Testis (tissue), 2 donors: Measurements from ENCODE around the gene MAPKAP1.

ENCODE experiments used
- POLR2A ChIP-seq: fragments of 450-650 bp; IDR thresholded peaks from one replicate; pipeline ENCODE4 v1.6.1; 2017; ENCODE audit warnings: antibody characterized with exemption, mild to moderate bottlenecking, moderate library complexity
- TF ChIP-seq, protein P1 (sequence below), 3 experiments: fragments of 450-650 bp in 2 of 3; fragments of 200-600 bp in 1 of 3; sonication (generic) in 1 of 3; IDR thresholded peaks; one replicate each; pipeline ENCODE4 v1.5.1; 2016 to 2019; ENCODE audit warnings: antibody characterized with exemption in 3 of 3, mild to moderate bottlenecking in 2 of 3, moderate library complexity in 1 of 3

DNA sequence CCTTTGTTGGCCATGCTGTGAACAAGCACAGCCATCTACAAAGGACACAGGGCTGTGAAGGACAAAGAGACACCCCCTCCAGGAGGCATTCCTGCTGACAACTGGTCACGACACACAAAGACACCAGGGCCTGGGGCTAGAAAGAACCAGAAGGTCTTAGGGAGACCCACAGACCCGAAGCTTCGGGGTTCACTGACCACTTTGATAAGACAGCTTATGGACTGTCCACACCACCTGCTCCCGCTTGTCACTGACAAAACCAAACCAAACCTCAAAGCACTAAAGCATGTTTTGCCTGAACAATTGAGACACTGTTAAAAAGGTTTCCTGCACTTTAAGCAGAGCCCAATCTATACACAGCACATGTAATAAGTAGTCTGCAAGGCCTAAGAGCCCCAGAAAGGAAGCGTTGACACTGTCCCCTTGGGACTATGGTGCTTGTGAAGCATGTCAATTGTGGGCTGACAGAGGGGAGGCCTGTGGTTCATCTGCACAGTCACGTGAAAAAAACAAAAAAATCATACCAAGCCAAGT is 260.4 kb downstream of the MAPKAP1 start:
- TF ChIP-seq, protein P1, sequence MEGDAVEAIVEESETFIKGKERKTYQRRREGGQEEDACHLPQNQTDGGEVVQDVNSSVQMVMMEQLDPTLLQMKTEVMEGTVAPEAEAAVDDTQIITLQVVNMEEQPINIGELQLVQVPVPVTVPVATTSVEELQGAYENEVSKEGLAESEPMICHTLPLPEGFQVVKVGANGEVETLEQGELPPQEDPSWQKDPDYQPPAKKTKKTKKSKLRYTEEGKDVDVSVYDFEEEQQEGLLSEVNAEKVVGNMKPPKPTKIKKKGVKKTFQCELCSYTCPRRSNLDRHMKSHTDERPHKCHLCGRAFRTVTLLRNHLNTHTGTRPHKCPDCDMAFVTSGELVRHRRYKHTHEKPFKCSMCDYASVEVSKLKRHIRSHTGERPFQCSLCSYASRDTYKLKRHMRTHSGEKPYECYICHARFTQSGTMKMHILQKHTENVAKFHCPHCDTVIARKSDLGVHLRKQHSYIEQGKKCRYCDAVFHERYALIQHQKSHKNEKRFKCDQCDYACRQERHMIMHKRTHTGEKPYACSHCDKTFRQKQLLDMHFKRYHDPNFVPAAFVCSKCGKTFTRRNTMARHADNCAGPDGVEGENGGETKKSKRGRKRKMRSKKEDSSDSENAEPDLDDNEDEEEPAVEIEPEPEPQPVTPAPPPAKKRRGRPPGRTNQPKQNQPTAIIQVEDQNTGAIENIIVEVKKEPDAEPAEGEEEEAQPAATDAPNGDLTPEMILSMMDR (IDR thresholded peaks at IDR 0.05) = no peak
- TF ChIP-seq POLR2A = no peak
